ENCODE measurements around the gene NFAM1.

The NFAM1 gene

DNA sequence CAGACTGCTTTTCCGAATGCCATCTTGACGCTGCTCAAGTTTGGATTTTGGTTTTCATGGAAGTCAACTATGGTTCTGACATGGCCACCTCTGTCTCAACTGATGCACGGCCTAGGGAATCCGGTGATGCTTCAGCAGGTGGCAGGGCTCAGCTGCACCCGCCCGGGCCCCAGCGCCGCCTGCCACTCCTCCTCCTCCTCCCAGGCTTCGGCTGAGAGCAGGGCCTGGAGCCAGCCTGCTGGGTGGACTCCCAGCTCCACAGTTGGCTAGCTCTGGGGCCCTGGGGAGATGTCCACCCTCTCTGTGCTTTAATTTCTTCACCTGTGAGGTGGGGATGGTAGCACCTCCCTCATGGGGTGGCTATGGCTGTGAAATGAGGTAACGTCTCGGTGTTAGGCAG lies 20.3 kb upstream of the NFAM1 start:
- DNase-seq (ENCODE audit: insufficient read length) (no peak), FAIRE-seq (no peak)
- TF ChIP-seq POLR2AphosphoS5 (IDR thresholded peaks at IDR 0.05; ENCODE audit: low read depth, low read length) (no peak), POLR2A (IDR thresholded peaks at IDR 0.05; ENCODE audit: low read depth, low read length) (no peak), TAF1 (IDR thresholded peaks at IDR 0.05; ENCODE audit: borderline replicate concordance, low read depth, low read length) (no peak)

DNA sequence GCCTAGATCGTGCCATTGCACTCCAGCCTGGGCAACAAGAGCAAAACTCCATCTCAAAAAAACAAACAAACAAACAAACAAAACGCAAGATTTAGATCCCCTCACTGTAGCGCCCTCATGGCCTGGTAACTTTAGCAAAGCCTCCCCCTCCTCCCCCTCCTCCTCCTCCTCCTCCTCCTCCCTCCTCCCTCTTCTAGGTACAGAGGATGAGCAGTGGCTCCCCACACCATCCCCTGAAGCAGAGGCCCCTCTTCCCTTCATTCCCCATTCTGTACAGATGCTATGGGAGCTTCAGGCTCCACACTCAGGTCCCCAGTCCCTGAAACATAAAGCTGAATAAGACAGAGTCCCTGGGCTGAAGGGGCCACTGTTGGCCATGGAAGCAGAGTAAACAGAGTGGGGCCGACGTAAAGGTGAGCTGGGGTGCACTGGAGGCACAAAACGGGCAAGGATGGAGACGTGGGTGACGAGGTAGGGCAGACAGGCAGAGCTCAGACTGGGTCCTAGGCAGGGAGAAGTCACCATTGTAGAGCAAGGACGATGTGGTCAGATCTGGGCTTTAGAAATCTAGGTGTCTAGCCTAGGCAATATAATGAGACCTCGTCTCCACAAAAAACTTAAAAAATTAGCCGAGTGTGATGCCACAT lies 19.4 kb upstream of the NFAM1 start:
- TF ChIP-seq POLR2AphosphoS5 (IDR thresholded peaks at IDR 0.05; ENCODE audit: low read depth, low read length): no peak
- TF ChIP-seq POLR2A (IDR thresholded peaks at IDR 0.05; ENCODE audit: low read depth, low read length): no peak
- no peak for TF ChIP-seq TAF1 (IDR thresholded peaks at IDR 0.05; ENCODE audit: borderline replicate concordance, low read depth, low read length)
- FAIRE-seq (no peak), DNase-seq (ENCODE audit: insufficient read length) (no peak)

DNA sequence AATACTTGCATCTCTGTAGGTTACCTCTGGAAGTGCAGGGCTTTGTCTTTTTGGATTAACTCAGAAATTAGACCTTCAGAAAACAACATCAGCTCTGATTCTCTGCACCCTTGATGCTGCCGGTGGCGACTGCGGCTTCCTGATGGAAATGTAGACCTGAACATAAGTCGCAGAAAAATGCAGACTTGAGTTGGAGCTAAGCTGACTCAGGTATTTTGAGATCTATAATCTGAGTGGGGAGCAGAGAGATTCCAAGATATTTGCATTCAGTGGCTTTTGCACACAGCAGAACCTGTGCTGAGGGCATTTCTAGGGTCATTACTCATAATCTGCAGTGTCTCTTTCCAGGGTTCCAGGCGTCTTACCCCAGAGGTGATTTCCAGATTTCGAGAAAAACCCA lies 18.7 kb upstream of the NFAM1 start:
- FAIRE-seq (no peak), DNase-seq (ENCODE audit: insufficient read length) (no peak)
- TF ChIP-seq TAF1 (IDR thresholded peaks at IDR 0.05; ENCODE audit: borderline replicate concordance, low read depth, low read length) (no peak), POLR2A (IDR thresholded peaks at IDR 0.05; ENCODE audit: low read depth, low read length) (no peak), POLR2AphosphoS5 (IDR thresholded peaks at IDR 0.05; ENCODE audit: low read depth, low read length) (no peak)

DNA sequence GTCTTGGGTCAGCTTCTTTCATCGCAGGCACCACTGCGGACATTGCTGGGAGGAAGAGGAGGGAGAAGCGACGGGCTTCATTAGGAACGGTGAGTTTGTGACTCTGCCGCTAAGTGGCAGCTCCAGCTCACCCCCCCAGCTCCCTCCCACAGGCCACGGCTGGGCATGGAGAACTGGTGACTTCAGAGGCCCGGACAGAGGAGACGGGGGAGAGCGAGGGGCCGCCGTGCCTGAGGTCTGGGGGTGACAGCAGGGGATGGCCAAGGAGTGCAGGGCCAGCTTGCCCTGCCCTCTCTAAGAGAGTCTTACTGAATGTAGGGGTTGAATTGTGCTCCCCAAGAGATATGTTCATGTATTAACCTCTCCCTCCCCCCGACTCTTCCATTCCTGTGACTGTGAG lies 13.9 kb upstream of the NFAM1 start:
- FAIRE-seq (no peak), DNase-seq (ENCODE audit: insufficient read length) (no peak)
- TF ChIP-seq POLR2AphosphoS5 (IDR thresholded peaks at IDR 0.05; ENCODE audit: low read depth, low read length): no peak
- no peak for TF ChIP-seq TAF1 (IDR thresholded peaks at IDR 0.05; ENCODE audit: borderline replicate concordance, low read depth, low read length)
- no peak for TF ChIP-seq POLR2A (IDR thresholded peaks at IDR 0.05; ENCODE audit: low read depth, low read length)

DNA sequence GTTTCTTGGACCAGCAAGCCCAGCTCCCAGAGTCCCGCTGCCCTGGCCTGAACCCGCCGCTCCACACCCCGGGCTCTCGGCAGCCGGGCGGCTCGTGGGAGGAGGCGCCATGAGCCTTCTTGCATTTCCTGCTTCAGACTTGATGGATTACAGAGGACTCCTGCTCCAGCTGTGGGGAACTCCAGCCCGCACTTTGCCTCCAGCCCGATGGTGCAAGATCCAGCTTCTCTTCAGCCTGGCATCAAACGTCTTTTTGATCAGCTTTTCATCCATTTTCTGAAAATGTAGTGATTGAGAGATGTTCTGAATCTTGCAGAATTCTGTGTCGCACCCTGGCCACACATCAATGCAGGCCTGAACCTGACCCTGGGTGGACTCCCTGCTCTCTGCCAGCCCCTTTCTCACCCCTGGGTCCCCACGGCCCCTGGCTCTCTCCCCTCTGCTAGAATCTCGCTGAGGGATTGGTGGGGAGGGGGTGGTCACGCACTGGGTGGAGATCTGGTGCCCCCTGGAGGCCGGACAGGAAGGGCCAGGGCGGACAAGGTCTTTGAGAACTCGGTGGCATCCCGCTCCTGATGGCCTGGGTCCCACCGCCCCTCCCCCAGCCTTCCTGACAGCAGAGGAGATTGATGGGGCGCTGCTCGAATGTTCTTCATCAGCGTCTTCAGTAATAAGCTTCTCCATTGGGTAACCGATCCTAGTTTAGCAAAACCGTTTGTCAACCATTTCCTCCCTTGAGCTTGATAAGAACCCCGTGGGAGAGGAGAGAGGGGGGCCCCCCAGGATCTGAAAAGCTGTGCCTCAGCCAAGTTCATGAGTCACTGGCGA lies 12.1 kb upstream of the NFAM1 start:
- peak; percentile 56 for TF ChIP-seq TAF1 (IDR thresholded peaks at IDR 0.05; ENCODE audit: borderline replicate concordance, low read depth, low read length)
- peak; percentile 57; the same call in 1 of the 2 replicates for TF ChIP-seq POLR2A (IDR thresholded peaks at IDR 0.05; ENCODE audit: low read depth, low read length)
- TF ChIP-seq POLR2AphosphoS5 (IDR thresholded peaks at IDR 0.05; ENCODE audit: low read depth, low read length): no peak
- FAIRE-seq: peak; percentile 98
- DNase-seq (ENCODE audit: insufficient read length): peak; percentile 68

DNA sequence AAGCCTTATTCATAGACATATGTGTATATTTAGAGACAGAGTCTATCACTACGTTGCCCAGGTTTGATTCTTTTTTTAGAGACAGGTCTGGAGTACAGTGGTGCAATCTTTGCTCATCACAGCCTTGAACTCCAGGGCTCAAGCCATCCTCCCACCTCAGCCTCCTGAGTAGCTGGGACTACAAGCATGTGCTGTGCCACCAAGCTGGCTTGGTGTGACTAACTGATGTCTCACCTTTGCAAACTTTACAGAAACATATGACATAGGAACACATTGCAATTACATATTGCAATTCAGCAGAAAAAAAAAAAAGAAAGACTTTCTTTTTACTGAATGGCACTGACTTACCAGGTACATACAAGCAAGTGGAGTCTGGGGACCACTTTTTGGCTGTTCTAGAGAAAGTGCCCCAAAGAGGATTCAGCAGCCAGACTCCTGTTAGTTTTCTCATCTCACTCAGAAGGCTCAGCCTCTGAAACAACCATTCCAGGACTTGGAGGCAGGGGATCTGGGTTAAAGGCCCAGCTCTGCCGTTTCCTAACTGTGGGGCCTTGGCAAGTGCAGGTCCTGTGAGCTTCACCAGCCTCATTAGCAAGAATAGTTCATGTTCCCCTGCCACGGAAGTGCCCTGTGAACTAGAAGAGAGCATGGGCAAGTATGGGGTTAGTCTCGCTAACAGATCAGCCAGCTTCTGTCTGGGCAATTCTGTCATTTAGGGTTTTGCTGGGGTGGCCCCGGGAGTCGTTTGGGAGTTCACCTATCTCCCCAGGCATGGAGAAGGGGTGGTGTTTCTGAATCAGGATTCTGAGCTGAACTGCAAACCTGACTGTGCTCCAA lies 11.3 kb upstream of the NFAM1 start:
- FAIRE-seq (peak; percentile 14), DNase-seq (ENCODE audit: insufficient read length) (no peak)
- no peak for TF ChIP-seq POLR2AphosphoS5 (IDR thresholded peaks at IDR 0.05; ENCODE audit: low read depth, low read length)
- no peak for TF ChIP-seq TAF1 (IDR thresholded peaks at IDR 0.05; ENCODE audit: borderline replicate concordance, low read depth, low read length)
- TF ChIP-seq POLR2A (IDR thresholded peaks at IDR 0.05; ENCODE audit: low read depth, low read length): no peak

DNA sequence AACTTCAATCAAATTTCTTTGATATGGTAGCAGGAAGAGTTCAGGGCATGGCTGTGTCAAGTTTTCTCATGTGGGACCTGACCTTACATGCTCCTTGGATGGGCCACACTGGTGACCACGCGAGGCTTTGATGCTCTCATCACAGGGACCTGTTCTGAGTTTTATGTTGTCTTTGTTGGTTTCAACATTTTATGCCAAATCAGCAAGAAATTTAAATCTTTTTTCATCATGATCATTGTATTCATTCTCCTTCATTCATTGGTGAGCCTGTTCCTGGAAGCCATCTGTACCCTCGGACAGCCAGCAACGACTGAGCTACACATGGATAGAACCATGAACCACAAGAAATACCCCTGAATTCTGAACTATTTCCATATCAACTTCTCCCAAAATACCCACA lies 10.5 kb upstream of the NFAM1 start:
- TF ChIP-seq POLR2AphosphoS5 (IDR thresholded peaks at IDR 0.05; ENCODE audit: low read depth, low read length) (no peak), TAF1 (IDR thresholded peaks at IDR 0.05; ENCODE audit: borderline replicate concordance, low read depth, low read length) (no peak), POLR2A (IDR thresholded peaks at IDR 0.05; ENCODE audit: low read depth, low read length) (no peak)
- no peak for FAIRE-seq
- DNase-seq (ENCODE audit: insufficient read length): no peak

DNA sequence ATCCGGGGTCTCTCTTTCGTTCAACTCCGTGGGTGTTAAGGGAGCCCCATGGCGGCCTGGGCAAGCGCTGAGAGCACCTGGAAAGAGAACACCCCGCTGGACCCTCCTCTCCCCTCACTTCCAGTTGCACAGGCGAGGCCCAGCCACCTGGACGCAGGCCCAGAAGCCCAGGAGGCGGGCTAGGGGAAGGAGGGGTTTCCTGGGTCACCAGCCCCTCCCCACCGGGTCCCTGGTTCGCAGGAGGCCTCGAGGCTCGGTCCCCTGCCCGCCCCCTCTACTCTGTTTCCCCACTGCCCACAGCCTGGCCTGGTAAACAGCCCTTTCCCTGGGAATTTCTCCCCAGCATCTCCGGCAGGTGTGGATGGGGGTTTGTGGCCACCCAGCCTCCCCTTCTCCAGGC lies 8.5 kb upstream of the NFAM1 start:
- DNase-seq (ENCODE audit: insufficient read length): no peak
- FAIRE-seq: no peak
- TF ChIP-seq POLR2A (IDR thresholded peaks at IDR 0.05; ENCODE audit: low read depth, low read length): no peak
- TF ChIP-seq POLR2AphosphoS5 (IDR thresholded peaks at IDR 0.05; ENCODE audit: low read depth, low read length): no peak
- no peak for TF ChIP-seq TAF1 (IDR thresholded peaks at IDR 0.05; ENCODE audit: borderline replicate concordance, low read depth, low read length)

DNA sequence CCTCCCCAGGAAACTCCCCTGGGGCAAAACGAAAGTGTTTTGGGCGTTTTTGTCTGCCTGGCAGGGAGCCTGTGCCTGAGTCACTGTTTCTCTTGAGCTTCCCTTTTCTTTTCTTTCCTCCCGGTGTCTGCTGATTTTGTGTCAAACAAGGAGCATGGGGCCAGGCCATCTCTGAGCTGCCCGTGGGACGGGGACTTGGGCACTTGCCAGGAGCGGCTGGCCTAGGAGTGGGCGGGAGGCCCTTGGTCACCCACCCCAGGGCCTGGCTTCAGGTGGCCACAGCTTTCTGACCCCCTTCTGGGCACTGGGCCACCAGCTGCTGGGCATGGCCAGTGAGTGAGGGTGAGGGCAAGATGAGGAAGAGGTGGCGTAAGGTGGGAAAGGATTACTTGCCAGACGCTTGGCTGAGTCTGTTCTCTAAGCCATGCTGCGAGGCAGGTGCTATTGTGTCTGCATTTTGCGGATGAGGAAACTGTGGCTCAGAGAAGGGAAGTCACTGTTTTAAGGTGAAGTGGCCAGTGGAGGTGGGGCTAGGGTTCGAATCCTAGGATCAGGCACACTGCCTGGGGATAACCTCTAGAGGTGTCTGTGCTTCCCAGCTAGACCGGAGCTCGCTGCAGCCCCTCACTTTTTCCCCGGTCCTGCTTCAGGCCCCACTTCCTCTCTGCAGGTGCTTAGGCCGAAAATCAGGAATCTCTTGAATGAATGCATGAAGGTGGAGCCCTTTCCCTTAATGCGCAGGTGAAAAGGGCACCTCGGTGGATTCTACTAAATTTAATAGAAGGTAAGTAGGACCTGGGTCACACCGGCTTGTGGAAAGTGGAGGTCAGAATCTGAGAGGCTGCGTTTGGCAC lies 7.8 kb upstream of the NFAM1 start:
- TF ChIP-seq POLR2A (IDR thresholded peaks at IDR 0.05; ENCODE audit: low read depth, low read length) (peak; percentile 47), POLR2AphosphoS5 (IDR thresholded peaks at IDR 0.05; ENCODE audit: low read depth, low read length) (peak; percentile 36; the same call in 1 of the 2 replicates), TAF1 (IDR thresholded peaks at IDR 0.05; ENCODE audit: borderline replicate concordance, low read depth, low read length) (no peak)
- DNase-seq (ENCODE audit: insufficient read length) (no peak), FAIRE-seq (peak; percentile 78)

DNA sequence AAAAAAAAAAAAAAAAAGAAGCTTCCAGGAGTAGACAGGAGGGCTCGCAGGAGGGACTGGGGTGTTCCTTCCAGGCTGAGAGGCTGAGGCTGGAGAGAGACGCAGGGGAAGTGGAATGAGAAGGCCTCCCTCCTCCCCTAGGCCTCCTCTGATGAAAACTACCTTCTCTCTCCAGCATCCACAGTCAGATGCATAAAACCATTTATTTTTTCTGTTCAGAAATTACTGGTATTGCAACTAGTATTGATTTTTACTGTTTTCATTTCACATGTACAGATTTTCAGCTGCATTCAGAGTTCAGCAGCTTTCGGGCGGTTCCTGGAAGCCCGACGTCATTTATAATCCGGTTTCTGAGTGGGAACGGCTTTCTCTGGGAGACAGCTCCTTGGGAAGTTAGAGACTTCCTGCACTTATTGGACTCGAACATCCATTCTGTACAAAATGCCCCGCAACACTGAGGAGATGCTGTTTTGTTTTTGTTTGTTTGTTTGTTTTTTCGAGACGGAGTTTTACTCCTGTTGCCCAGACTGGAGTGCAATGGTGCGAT lies 6.9 kb upstream of the NFAM1 start:
- no peak for DNase-seq (ENCODE audit: insufficient read length)
- peak; percentile 89 for FAIRE-seq
- TF ChIP-seq POLR2A (IDR thresholded peaks at IDR 0.05; ENCODE audit: low read depth, low read length): no peak
- TF ChIP-seq TAF1 (IDR thresholded peaks at IDR 0.05; ENCODE audit: borderline replicate concordance, low read depth, low read length): no peak
- no peak for TF ChIP-seq POLR2AphosphoS5 (IDR thresholded peaks at IDR 0.05; ENCODE audit: low read depth, low read length)
